Measurements from ENCODE around the gene MDM2. TPM values are rescaled to one million over a fixed set of nuclear protein-coding genes. Genes with fewer than 3 reads are reported as not detected.
A peak's percentile ranks its signal among the peaks of the same experiment; 100 is the strongest.

The MDM2 gene
- 41.9 and 110 TPM in 2 replicates for total RNA-seq (2014; rRNA removed; shearing (Covaris generic))

DNA sequence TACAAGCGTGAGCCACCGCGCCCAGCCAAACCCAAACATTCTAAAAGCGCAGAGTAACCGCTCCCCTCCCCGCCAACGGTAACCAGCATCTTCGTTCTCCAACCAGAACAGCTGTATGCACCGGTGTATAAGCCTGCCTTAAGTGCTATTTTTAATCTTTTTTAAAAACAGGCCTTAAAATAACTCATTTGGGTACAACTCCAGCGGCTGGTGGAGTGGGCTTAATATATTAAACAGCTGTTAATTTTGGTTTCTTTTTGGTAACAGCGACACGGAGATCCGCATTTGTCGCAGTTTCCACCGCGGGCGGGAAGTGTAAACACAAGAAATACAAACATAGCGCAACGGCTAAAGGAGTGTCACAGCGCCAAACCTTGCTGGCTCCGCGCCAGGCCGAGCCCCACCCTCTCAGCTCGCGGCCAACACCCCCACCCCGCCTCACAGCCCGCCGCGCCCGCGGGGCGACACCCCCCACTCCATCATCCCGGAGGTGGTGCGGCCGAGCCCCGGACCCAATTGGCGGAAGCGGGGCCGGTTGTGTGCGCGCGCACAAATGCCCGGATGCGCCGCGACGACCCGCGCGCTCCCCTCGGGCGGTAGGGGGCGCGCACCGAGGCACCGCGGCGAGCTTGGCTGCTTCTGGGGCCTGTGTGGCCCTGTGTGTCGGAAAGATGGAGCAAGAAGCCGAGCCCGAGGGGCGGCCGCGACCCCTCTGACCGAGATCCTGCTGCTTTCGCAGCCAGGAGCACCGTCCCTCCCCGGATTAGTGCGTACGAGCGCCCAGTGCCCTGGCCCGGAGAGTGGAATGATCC lies at the start of gene MDM2:
TSS of gene MDM2 (plus strand) at position 602 of the 812 bp plus-strand sequence. CDS start 301 bp downstream, outside the sequence.
- DNase-seq (ENCODE audit: low spot score), result peak; percentile 88

DNA sequence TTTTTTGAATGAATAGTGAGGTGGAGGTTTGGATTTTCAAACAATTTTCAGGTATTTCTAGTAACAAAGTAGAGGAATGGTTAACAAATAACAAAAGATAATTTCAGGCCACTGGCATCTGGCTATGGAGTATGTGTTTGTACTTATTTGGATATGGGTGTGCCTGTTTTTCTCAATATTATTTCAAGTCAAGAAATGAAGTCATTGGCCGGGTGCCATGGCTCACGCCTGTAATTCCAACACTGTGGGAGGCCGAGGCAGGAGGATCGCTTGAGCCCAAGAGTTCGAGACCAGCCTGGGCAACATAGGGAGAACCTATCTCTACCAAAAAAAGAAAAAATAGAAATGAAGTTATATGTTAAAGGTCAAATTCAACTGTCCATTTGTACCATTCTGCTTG lies 48.1 kb upstream of the MDM2 start:
- DNase-seq (ENCODE audit: low spot score), result no peak

DNA sequence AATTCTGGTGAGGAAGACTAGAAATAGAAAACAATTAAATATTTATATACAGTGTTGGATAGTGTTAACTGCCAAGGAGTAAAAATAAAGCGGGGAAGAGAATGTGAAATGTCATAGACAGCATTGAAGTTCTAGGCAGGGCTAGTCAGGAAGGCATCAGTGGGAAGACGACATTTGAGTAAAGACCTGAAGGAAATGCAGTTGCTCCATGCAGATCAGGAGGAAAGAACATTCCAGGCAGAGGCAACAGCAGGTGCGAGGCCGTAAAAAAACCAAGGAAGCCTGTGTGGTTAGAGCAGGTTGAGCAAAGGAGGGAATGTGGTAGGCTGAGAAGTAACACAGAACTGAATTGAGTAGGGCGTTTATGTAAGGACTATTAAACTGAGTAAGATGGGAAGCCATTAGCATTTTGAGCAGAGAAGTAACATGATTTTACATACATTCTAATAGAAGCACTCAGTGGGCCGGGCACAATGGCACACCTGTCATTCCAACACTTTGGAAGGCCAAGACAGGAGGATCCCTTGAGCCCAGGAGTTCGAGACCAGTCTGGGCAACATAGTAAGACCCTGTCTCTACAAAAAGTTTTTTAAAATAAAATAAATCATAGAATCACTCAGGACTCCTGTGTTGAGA lies 47.1 kb upstream of the MDM2 start:
- DNase-seq (ENCODE audit: low spot score), result no peak

DNA sequence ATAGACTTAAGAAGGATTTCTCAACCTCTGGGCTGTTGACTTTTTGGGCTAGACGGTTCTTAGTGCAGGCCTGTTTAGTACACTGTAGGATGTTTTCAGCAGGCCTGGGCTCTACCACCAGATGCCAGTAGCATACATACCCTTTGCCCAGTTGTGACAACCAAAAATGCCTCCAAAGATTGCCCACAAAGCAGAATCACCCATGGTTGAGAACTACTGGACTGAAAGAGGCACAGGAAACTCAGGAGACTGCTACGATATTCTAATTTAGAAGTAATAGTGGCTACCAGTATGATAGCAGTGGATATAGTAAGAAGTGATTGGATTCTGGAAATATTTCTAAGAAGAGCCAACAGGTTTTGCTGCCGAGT lies 46.5 kb upstream of the MDM2 start:
- no peak for DNase-seq (ENCODE audit: low spot score)

DNA sequence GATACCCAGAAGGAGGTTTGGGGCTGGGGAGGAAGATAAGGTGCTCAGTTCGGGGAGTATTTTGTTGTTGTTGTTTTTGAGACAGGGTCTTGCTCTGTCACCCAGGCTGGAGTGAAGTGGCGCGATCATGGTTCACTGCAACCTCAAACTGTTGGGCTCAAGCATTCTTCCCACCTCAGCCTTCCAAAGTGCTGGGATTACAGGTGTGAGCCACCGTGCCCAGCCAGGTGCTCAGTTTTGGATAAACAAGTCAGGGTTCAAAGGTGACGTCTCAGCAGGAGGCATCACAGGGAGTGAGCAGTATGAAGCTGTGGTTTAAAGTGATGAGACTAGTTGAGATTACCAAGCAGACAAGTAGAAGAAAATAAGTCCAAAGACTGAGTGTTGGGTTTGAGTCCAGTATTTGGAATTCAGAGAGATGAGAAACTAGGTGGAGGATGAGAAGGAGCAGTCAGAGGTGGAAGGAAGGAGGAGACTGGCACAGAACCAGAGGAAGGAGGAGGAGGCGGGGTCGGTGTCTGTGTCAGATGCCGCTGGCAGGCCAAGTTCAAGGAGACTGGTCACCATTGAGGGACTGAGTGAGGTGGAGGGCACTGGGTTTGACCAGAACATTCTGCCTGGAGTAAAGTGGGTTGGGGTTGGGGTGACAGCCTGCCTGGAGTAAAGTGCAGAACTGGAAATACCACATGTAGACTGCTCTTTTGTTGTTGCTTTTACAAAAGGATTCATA lies 45.9 kb upstream of the MDM2 start:
- no peak for DNase-seq (ENCODE audit: low spot score)

DNA sequence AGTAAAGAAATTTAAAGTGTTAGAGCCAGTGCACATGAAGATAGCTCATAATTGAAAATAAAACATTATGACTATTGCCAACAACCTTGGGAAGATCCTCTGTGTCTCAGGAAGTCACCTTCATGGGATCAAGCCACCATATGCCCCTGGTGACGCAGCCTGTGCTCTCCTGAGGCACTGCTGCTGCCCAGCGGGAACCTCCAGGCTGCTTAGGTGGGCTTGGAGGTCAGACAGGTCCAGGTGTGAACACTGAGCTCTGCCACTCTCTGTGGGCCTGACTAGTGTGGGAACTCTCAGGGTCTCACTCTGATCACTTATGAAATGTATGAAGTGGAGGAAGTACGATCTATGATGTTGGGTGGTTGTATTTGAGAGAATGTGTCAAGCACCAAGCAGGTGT lies 45.3 kb upstream of the MDM2 start:
- DNase-seq (ENCODE audit: low spot score), result no peak

DNA sequence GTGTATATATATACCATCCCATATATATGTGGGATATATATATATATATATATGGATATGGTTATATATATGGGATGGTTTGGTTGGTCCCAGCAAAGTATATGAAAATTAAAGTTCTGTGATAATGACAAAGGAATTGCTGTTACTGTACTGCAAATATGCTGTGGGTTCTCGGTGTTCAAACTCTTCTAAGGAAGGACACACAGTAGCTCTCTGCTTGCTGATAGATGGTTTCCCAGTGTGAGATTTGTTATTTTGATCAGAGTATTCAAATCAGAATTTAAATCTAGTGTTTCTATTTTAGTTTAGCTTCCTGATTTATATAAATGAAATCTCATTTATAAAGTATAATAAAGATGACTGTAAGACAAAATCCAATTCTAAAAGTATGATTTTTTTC lies 42.3 kb upstream of the MDM2 start:
- DNase-seq (ENCODE audit: low spot score), result no peak

DNA sequence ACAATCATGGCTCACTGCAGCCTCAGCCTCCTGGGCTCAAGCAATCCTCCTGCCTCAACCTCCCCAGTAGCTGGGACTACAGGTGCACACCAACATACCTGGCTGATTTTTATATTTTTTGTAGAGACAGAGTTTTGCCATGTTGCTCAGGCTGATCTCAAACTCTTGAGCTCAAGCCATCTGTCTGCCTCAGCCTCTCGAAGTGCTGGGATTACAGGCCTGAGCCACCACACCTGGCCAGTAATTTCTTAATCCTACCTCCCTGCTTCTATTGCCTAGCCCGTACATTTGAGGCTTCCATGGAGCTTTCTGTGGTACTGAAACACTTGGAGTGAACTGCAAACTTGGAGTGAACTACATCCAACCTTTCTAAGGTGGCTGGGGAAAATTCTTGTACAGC lies 41.3 kb upstream of the MDM2 start:
- no peak for DNase-seq (ENCODE audit: low spot score)

DNA sequence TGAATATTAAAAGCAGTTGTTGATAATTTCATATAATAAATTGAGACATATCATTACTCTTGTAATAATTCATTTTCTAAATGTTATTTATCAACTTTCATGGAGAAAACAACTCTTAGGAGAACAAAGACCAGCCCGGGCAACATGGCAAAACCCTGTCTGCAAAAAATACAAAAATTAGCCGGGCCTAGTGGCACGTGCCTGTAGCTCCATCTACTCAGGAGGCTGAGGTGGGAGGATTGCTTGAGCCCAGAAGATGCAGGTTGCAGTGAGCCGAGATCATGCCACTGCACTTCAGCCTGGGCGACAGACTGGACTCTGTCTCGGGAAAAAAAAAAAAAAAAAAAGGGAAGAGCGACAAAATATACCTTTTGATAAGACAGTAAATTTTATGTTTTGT lies 40.8 kb upstream of the MDM2 start:
- DNase-seq (ENCODE audit: low spot score), result no peak

DNA sequence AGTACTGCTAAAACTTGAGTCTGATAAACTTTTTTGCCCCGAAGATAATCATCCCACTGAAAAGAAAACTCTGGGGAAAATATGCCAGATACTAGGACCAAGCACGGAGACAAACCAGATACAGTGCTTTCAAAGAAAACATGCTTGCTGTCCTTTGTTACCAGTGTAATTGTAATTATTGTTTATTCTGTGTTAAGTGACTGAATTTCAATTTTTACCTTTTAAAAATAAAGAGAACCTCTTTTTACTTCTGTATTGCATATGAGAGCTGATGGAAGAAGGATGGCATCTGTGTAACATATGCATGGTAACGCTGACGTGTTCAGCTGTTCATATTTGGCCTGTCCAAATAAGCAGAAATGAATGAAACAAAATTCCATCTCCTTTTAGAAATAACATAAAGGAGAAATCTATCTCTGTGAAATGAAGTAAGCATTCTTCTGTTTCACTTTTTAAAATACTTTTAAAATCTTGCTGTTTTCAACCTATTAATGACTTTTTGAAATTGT lies 39.5 kb upstream of the MDM2 start:
- no peak for DNase-seq (ENCODE audit: low spot score)

DNA sequence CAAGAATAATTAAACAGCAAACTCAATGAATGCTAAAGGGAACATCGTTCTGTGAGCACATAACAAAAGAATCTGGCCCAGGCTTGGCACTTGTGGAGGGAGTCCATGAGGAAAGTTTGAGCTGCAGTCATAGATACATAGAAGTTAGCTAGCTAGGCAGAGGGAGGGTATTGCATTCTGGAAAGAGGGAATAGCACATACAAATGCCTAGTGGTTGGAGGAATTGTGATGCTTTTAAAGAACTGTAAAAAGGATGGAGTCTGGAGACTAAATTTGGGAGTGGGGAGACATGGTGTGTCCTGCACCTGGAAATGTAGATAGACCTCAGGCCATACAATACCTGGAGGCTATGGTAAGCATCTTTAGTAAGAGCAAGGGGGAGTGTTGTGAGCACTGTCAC lies 38.0 kb upstream of the MDM2 start:
- DNase-seq (ENCODE audit: low spot score), result no peak

DNA sequence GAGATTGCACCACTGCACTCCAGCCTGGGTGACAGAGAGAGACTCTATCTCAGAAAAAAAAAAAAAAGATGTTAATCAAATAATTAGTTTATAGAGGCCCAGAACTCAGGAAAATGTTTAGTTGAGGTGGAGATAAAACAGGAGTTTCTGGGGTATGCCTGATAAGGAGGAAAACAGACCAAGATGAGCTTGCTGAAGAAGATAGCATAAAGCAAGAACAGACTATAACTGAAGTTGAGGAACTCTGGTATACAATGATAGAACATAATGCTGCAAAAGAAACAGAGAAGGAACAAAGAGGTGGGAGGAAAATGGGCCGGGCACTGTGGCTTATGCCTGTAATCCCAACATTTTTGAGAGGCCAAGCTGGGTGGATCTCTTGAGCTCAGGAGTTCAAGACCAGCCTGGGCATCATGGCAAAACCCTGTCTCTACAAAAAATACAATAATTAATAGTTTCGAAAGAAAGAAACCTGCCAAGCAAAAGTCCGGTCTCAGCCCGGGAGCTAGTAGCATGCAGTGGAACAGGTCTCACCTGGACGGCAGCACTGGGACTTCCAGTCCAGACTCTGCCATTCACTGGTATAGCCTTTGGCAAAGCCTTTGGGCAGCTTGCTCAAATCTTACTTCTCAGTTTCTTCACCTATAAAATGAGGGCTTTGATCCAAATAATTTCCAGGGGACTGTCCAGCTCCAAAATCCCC lies 36.6 kb upstream of the MDM2 start:
- DNase-seq (ENCODE audit: low spot score), result no peak

DNA sequence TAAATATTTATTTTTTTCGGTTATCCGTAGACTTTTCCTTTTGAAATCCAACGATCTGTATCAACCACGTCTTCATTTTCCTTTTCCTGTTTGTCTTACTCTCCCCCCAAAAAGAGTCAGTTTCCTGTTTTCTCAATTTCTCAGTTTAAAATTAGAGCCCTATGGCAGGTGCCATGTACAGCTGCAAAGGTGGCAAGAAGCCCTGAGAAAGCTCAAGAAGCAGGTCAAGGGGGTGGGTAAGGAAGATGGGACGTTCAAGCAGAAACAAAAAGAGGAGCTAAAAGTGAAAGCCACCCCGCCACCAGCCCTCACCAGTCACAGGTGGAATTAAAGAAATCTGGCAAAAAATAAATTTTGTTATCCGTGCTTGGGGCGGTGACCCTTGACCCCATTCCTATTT lies 35.3 kb upstream of the MDM2 start:
- DNase-seq (ENCODE audit: low spot score), result no peak

DNA sequence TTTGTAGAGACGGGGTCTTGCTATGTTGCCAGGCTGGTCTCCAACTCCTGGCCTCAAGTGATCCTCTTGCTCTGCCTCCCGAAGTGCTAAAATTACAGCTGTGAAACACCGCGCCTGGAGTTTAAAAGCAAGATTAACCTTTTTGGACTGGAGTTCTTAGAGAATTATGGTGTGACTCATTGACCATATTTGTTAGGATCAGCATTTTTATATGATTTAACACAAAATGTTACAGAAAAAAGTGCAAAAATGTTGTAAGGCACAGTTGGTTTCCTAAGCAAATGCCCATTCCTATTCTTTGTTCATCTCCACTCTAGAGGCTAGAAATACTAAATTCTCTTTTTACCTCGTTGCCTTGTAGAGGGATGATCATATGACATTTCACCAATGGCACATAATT lies 34.4 kb upstream of the MDM2 start:
- no peak for DNase-seq (ENCODE audit: low spot score)

DNA sequence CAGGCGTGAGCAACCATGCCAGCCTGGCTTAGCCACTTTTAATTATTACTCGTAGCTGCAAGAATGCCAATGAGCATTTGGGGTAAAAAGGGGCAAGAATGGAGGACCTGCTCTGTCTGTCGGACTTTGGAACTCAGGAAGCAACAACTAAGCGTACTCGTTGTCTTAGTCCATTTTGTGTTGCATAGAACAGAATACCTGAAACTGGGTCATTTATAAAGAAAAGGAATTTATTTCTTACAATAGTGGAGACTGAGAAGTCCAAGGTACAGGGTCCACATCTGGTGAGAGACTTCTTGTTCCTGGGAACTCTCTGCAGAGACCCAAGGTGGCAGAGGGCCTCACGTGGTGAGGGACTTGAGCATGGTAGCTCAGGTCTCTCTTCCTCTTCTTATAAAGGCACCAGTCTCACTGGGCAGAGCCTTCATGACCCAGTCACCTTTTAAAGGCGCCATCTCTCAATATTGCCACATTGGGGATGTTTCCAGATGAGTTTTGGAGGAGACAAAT lies 32.8 kb upstream of the MDM2 start:
- no peak for DNase-seq (ENCODE audit: low spot score)

DNA sequence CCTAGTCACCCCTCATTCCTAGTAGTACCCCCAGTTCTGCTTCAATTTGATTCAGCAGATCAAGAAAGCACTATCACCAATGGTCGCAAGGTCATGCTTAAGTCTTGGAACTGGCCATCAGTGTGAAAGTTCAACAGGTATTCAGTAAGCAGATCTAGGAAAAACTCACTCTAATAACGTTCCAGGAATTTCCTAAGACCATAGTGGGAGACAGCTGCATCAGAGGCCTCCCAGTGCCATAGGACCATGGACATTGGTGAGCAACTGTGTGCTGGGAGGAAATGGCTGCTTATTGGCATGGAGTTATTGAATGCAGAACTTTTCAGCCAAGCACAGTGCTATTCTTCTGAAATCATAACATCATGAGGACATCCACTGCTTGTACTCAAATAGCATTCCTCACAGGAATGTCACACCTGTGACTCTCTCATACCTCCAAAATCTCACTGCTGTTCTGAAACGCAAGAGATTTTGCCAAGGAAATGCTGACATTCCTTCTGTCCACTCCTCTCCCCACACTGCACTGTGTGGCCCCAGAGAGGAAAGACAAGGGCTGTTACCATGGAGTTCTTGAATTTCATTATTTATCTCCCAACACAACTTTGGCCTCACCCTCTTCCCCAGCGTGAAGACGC lies 30.9 kb upstream of the MDM2 start:
- no peak for DNase-seq (ENCODE audit: low spot score)

DNA sequence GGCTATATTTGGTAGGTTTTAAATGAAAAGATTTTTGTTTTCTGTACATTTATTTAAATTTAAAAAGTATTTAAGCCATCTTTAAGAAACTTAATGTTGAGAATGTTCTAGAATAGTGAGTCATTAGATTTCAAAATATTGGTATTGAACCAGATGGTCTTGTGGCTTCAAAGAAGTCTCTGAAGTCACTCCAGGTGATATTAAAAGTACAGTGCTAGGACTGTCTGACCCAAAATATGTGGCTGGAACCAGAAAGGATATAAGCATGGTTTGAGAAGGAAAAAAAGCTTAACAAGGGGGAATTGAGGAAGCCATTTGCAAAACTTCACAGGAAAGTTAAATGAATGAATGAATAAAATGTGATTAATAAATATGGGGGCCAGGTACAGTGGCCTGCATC lies 28.7 kb upstream of the MDM2 start:
- DNase-seq (ENCODE audit: low spot score), result no peak

DNA sequence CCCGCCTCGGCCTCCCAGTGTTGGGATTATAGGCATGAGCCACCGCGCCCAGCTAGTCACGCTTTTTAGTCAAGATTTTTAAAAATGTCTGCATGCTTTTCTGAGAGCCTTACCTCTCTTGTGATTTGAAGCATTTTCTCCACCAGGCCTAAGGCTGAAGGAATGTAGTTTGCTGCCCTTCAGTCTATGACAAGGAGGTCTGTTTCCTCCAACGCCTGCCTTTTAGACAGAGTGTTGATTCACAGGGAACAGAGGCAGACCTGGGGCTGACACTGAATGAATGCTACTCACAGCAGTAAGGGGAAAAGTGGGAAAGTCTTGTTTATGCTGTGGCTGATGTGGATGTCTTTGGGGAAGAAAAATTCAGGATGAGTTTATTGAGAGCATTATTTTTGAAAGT lies 27.2 kb upstream of the MDM2 start:
- no peak for DNase-seq (ENCODE audit: low spot score)

DNA sequence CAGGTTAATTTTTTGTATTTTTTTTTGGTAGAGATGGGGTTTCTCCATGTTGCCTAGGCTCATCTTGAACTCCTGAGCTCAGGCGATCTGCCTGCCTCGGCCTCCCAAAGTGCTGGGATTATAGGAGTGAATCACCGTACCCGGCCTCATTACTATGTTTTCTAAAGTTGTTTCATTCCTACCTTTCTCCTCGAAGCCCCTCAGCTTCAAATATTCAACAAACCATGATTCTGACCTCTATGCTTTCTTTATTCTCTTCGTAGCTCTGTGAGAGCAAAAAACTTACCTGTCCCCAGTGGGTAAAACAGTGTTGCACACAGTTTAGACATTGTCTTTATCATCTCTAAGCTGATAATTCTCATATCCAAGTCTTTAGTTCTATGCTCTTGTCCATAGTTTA lies 26.2 kb upstream of the MDM2 start:
- DNase-seq (ENCODE audit: low spot score), result no peak

DNA sequence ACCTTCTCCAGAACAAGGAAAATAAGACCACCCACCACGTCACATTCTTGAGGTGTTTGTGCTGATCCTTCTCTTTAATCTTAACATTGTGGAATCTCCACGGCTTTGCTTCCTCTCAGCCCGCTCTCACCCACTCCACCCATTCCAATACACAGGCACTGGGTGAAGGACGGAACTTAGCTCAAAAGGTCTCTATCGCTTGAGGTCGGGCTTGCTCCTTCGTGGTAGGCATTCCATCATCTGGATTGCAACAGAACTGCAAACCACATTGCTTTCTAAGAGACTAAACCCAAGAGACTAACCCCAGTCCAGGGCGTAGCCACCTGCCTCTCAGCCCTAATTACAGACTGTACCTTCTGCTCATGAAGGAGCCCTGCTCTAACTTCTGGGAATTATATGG lies 24.0 kb upstream of the MDM2 start:
- no peak for DNase-seq (ENCODE audit: low spot score)

DNA sequence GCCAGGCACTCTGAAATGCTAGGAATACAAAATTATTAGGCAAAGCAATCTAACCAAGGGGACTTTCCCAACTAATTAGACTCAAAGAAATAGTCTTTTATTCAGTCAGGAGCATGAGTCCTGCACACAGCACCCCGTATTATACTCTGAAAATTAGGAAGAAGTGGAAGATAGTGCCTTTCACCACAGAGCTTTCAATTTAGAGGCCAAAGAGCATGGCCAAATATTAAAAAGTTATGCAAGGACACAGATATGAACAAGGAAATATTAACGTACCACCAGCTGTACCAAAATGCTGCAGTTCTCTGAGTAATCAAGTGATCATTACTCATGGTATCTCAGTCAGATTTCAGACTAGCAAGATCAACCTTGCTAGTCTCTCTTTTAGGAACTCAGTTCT lies 22.6 kb upstream of the MDM2 start:
- DNase-seq (ENCODE audit: low spot score), result no peak
